ENCODE data around the gene ASB2.

GRCh38 chr14:94022532-94023411 lies 46.4 kb upstream of the ASB2 start:
- TF ChIP-seq SP1 (IDR thresholded peaks at IDR 0.05; ENCODE audit: low read depth, low read length) (no peak), CTCF (IDR thresholded peaks at IDR 0.05; ENCODE audit: control extremely low read depth in 1 of 3, insufficient read depth in 1 of 3, low read depth in 1 of 3, low read length in 3 of 3) (no peak), RXRA (IDR thresholded peaks at IDR 0.05; ENCODE audit: insufficient read depth, low read depth, low read length) (no peak), MAX (IDR thresholded peaks at IDR 0.05) (no peak), CHD2 (IDR thresholded peaks at IDR 0.05; ENCODE audit: low read length) (no peak), ATF3 (IDR thresholded peaks at IDR 0.05; ENCODE audit: insufficient read depth, low read depth, low read length) (no peak), NRF1 (IDR thresholded peaks at IDR 0.05; ENCODE audit: low read depth, low read length) (no peak), POLR2AphosphoS5 (IDR thresholded peaks at IDR 0.05; ENCODE audit: low read depth, low read length) (no peak), HDAC6 (IDR thresholded peaks at IDR 0.05; ENCODE audit: low read depth, low read length) (no peak), EZH2 (IDR thresholded peaks at IDR 0.05; ENCODE audit: low read depth, low read length, severe bottlenecking) (no peak), TEAD4 (IDR thresholded peaks at IDR 0.05; ENCODE audit: low read depth, low read length) (no peak), EP300 (IDR thresholded peaks at IDR 0.05; ENCODE audit: borderline replicate concordance in 1 of 2, low read depth in 2 of 2, low read length in 2 of 2) (no peak), POLR2A (IDR thresholded peaks at IDR 0.05; ENCODE audit: control extremely low read depth in 1 of 2, low read depth in 2 of 2, low read length in 2 of 2) (no peak), TAF1 (IDR thresholded peaks at IDR 0.05; ENCODE audit: low read depth, low read length) (no peak)
